Measurements from ENCODE around the gene PMVK.

The PMVK gene

DNA sequence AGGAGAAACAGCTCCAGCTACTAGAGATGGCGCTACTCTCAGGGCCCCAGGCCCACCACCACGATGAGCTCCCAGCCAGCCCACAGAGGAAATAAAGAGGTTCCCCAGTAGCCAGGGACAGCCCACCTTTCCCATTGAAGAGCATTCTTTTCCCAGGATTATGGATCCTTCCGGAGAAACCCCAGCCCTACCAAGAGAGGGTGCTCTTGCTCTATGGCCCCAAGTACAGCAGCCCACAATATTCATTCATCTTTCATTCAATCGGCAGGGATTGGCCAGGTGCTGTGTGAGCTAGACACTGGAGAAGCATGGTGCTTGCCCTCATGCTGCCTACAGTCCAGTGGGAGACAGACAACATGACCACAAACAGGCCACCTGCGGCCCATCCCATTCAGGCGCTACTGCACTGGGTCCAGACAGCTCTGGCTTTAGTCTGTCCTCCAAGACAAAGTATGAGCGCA, 29.9 kb downstream of the PMVK start:
- no peaks in the 10 kb centered on the region for H3K36me3 ChIP-seq (ENCODE audit: control insufficient read depth in 1 of 2, insufficient read depth in 2 of 2, low read length in 2 of 2)
- no peak overlapping the region for H3K4me3 ChIP-seq (ENCODE audit: low read depth in 1 of 2, low read length in 2 of 2)
- H3K27ac ChIP-seq (ENCODE audit: low read length) = no peak overlapping the region
- H3K4me1 ChIP-seq (ENCODE audit: control insufficient read depth in 1 of 2, insufficient read depth in 2 of 2, low read length in 2 of 2) = no peaks in the 10 kb centered on the region
- no peaks in the 10 kb centered on the region for H3K9me3 ChIP-seq (ENCODE audit: control insufficient read depth in 1 of 2, low read length in 2 of 2)
- no peaks in the 10 kb centered on the region for H3K27me3 ChIP-seq (ENCODE audit: low read depth, low read length)

DNA sequence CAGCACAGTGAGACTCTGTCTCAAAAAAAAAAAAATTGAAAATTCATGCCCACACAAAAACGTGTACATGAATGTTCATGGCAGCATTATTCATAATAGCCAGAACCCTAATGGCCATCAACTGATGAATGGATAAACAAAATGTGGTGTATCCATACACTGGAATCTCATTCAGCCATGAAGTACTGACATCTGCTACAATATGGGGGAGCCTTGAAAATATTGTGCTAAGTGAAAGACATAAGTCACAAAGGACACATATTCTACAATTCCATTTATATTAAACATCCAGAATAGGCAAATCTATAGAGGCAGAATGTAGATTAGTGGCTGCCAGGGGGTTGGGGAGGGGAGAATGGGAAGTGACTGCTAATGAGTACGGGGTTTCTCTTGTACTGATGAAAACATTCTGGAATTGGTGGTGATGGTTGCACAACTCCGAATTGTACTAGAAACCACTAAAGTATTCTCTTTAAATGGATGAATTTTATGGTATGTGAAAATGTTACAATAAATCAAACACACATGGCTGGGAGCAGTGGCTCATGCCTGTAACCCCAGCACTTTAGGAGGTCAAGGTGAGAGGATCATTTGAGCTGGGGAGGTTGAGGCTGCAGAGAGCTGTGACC, 33.5 kb downstream of the PMVK start:
- Histone ChIP-seq H3K36me3 (ENCODE audit: control insufficient read depth in 1 of 2, insufficient read depth in 2 of 2, low read length in 2 of 2) (no peaks in the 10 kb centered on the region), H3K4me1 (ENCODE audit: control insufficient read depth in 1 of 2, insufficient read depth in 2 of 2, low read length in 2 of 2) (no peaks in the 10 kb centered on the region), H3K27me3 (ENCODE audit: low read depth, low read length) (no peaks in the 10 kb centered on the region), H3K4me3 (ENCODE audit: low read depth in 1 of 2, low read length in 2 of 2) (no peak overlapping the region), H3K27ac (ENCODE audit: low read length) (no peak overlapping the region), H3K9me3 (ENCODE audit: control insufficient read depth in 1 of 2, low read length in 2 of 2) (no peaks in the 10 kb centered on the region)

DNA sequence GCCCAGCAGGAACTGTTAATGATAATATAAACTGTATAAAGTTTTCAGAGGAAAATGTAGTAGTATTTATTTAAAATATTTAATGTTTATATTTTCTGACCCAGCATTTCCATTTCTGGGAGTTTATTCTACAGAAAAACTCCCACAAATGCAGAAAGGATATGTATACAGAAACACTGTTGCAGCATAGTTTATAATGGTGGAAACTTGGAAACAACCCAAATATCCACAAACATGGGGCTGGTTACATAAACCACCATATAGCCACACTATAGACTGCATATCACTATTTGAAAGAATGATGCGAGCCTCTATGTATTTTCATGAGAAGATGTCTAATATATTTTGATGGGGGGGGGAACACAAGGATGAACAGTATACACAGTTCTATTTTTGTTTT, 34.9 kb downstream of the PMVK start:
- no peaks in the 10 kb centered on the region for H3K27me3 ChIP-seq (ENCODE audit: low read depth, low read length)
- H3K36me3 ChIP-seq (ENCODE audit: control insufficient read depth in 1 of 2, insufficient read depth in 2 of 2, low read length in 2 of 2) = no peaks in the 10 kb centered on the region
- no peaks in the 10 kb centered on the region for H3K9me3 ChIP-seq (ENCODE audit: control insufficient read depth in 1 of 2, low read length in 2 of 2)
- no peak overlapping the region for H3K27ac ChIP-seq (ENCODE audit: low read length)
- no peak overlapping the region for H3K4me3 ChIP-seq (ENCODE audit: low read depth in 1 of 2, low read length in 2 of 2)
- H3K4me1 ChIP-seq (ENCODE audit: control insufficient read depth in 1 of 2, insufficient read depth in 2 of 2, low read length in 2 of 2) = no peaks in the 10 kb centered on the region

DNA sequence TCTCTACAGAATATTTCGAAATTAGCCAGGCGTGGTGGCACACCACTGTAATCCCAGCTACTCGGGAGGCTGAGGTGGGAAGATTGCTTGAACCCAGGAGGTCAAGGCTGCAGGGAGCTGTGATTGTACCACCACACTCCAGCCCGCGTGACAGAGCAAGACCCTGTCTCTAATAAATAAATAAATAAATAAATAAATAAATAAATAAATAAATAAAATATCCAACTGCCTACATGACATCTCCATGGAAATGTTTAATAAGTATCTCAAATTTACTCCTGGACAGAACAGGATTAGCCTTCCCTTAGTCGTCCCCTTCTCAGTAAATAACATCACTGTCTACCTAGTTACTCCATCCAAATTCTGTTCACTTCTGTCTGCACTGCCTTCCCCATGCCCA, 37.5 kb downstream of the PMVK start:
- no peaks in the 10 kb centered on the region for H3K9me3 ChIP-seq (ENCODE audit: control insufficient read depth in 1 of 2, low read length in 2 of 2)
- no peaks in the 10 kb centered on the region for H3K4me1 ChIP-seq (ENCODE audit: control insufficient read depth in 1 of 2, insufficient read depth in 2 of 2, low read length in 2 of 2)
- H3K36me3 ChIP-seq (ENCODE audit: control insufficient read depth in 1 of 2, insufficient read depth in 2 of 2, low read length in 2 of 2) = no peaks in the 10 kb centered on the region
- no peaks in the 10 kb centered on the region for H3K27me3 ChIP-seq (ENCODE audit: low read depth, low read length)
- no peak overlapping the region for H3K4me3 ChIP-seq (ENCODE audit: low read depth in 1 of 2, low read length in 2 of 2)
- H3K27ac ChIP-seq (ENCODE audit: low read length) = no peak overlapping the region

DNA sequence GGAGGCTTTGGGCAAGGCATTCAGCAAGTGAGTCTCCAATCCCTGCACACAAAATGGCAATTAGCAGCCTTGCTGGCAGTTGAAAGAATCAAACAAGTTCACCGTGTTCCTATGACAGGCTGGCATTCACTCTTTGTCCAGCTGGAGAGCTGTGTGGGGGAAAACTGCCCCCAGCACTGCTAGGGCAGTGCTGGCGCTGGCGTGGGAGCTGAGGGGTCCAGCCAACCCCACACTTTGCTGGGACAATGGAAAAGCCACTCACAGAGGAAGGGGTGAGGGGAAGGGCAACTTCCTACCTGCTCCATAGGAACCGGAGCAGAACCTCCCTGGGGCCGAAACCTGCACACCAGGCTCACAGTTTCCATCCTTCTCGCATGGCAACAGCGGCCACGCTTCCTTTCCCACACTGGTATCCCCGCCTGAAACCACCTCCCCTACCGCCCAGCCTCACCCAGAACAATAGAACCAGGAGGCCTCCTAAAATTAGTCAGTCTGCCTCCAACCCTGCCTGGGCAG, 39.7 kb downstream of the PMVK start:
- H3K27ac ChIP-seq (ENCODE audit: low read length) = no peak overlapping the region
- H3K9me3 ChIP-seq (ENCODE audit: control insufficient read depth in 1 of 2, low read length in 2 of 2) = no peaks in the 10 kb centered on the region
- H3K4me3 ChIP-seq (ENCODE audit: low read depth in 1 of 2, low read length in 2 of 2) = no peak overlapping the region
- H3K4me1 ChIP-seq (ENCODE audit: control insufficient read depth in 1 of 2, insufficient read depth in 2 of 2, low read length in 2 of 2) = no peaks in the 10 kb centered on the region
- no peaks in the 10 kb centered on the region for H3K27me3 ChIP-seq (ENCODE audit: low read depth, low read length)
- no peaks in the 10 kb centered on the region for H3K36me3 ChIP-seq (ENCODE audit: control insufficient read depth in 1 of 2, insufficient read depth in 2 of 2, low read length in 2 of 2)

DNA sequence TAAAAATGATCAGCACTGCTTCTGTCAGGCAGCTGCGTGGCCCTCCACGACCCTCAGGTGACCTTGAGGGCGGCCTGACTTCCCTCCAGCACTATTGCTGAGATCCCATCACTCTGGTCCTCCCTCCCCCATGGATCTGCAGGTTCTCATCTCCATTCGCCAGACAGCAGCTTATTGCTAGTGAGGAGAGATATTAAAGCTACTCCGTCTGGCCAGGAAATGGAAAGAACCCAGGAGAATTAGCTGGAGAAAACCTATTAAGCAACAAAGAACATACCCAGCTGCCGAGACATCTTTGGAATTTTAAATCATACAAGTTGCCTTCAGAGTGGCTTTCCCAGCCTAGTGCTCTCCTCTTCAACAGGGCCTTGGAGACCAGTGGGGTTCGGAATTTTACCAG, 40.7 kb downstream of the PMVK start:
- H3K9me3 ChIP-seq (ENCODE audit: control insufficient read depth in 1 of 2, low read length in 2 of 2) = no peaks in the 10 kb centered on the region
- H3K36me3 ChIP-seq (ENCODE audit: control insufficient read depth in 1 of 2, insufficient read depth in 2 of 2, low read length in 2 of 2) = no peaks in the 10 kb centered on the region
- H3K4me1 ChIP-seq (ENCODE audit: control insufficient read depth in 1 of 2, insufficient read depth in 2 of 2, low read length in 2 of 2) = no peaks in the 10 kb centered on the region
- no peak overlapping the region for H3K4me3 ChIP-seq (ENCODE audit: low read depth in 1 of 2, low read length in 2 of 2)
- H3K27me3 ChIP-seq (ENCODE audit: low read depth, low read length) = no peaks in the 10 kb centered on the region
- no peak overlapping the region for H3K27ac ChIP-seq (ENCODE audit: low read length)

DNA sequence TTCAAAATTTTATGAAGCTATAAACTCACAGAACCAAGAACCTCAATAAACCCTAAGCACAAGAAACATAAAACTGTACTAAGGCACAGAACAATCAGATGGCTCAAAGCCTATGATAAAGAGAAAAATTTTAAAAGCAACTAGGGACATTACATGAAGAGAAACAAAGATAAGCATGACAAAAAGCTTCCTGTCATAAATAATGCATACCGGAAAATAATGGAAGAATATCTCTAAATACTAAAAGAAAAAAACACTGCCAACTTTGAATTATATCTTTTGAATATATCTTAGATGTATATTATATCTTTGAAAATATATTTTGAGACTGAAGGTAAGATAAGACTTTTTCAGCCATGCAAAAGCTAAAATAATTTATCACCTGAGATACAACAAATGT, 45.1 kb downstream of the PMVK start:
- no peaks in the 10 kb centered on the region for H3K36me3 ChIP-seq (ENCODE audit: control insufficient read depth in 1 of 2, insufficient read depth in 2 of 2, low read length in 2 of 2)
- H3K9me3 ChIP-seq (ENCODE audit: control insufficient read depth in 1 of 2, low read length in 2 of 2) = no peaks in the 10 kb centered on the region
- H3K4me3 ChIP-seq (ENCODE audit: low read depth in 1 of 2, low read length in 2 of 2) = no peak overlapping the region
- no peaks in the 10 kb centered on the region for H3K4me1 ChIP-seq (ENCODE audit: control insufficient read depth in 1 of 2, insufficient read depth in 2 of 2, low read length in 2 of 2)
- no peak overlapping the region for H3K27ac ChIP-seq (ENCODE audit: low read length)
- H3K27me3 ChIP-seq (ENCODE audit: low read depth, low read length) = no peaks in the 10 kb centered on the region

DNA sequence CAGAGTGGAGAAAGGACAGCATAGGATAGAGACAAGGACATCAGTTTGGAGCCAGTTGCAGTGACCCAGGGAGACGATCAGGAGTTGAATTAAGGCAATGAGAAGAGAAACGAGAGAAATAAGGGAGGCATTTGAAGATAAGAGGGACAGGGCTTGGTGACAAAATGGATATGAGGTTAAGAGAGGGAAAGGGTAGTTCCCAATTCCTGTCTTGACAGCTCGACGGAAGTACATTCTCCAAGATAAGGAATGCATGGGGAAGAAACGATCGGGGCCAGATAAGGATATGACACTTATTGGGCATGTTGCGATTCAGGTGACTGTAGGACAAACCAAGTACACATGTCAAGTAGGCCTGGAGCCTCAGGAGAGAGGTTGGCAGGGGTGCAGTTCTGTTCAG, 47.8 kb downstream of the PMVK start:
- Histone ChIP-seq H3K36me3 (ENCODE audit: control insufficient read depth in 1 of 2, insufficient read depth in 2 of 2, low read length in 2 of 2) (no peaks in the 10 kb centered on the region), H3K27me3 (ENCODE audit: low read depth, low read length) (no peaks in the 10 kb centered on the region), H3K4me3 (ENCODE audit: low read depth in 1 of 2, low read length in 2 of 2) (no peak overlapping the region), H3K27ac (ENCODE audit: low read length) (no peak overlapping the region), H3K4me1 (ENCODE audit: control insufficient read depth in 1 of 2, insufficient read depth in 2 of 2, low read length in 2 of 2) (no peaks in the 10 kb centered on the region), H3K9me3 (ENCODE audit: control insufficient read depth in 1 of 2, low read length in 2 of 2) (no peaks in the 10 kb centered on the region)

DNA sequence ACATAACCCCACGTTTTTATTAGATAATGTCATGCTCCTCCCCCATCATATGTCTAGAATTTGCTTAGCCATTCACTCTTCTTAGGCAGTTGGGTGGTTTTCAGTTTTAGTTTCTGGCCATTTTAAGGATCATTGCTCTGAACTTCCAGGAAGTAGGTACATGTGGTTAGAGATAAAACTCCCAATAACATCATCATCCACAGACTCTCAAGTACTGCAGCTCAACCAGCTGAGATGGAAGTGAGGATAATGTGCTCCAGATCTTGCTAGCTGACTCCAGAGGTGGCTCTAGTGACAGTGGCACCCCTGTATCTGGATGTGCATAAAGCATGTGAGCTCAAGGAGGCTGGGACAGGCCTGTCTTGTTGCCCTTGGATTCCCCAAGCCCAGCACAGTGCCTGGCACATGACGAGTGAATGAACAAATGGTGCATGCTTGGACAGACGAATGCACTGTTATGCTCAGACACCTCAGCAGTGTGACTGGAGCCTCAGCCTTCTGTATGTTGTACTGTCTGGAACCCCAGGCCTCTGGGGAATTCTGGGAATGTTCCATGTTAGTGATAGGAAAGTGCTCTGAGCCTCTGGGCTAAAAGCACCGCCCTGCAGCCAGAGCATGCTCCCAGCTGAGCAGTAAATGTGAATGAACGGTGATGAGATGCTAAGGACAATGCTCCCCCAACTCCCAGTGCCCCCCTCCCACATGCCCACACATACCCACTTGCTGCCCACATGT, 50.1 kb downstream of the PMVK start:
- H3K36me3 ChIP-seq (ENCODE audit: control insufficient read depth in 1 of 2, insufficient read depth in 2 of 2, low read length in 2 of 2) = no peaks in the 10 kb centered on the region
- no peaks in the 10 kb centered on the region for H3K4me1 ChIP-seq (ENCODE audit: control insufficient read depth in 1 of 2, insufficient read depth in 2 of 2, low read length in 2 of 2)
- no peak overlapping the region for H3K4me3 ChIP-seq (ENCODE audit: low read depth in 1 of 2, low read length in 2 of 2)
- no peak overlapping the region for H3K27ac ChIP-seq (ENCODE audit: low read length)
- H3K27me3 ChIP-seq (ENCODE audit: low read depth, low read length) = no peaks in the 10 kb centered on the region
- H3K9me3 ChIP-seq (ENCODE audit: control insufficient read depth in 1 of 2, low read length in 2 of 2) = no peaks in the 10 kb centered on the region

DNA sequence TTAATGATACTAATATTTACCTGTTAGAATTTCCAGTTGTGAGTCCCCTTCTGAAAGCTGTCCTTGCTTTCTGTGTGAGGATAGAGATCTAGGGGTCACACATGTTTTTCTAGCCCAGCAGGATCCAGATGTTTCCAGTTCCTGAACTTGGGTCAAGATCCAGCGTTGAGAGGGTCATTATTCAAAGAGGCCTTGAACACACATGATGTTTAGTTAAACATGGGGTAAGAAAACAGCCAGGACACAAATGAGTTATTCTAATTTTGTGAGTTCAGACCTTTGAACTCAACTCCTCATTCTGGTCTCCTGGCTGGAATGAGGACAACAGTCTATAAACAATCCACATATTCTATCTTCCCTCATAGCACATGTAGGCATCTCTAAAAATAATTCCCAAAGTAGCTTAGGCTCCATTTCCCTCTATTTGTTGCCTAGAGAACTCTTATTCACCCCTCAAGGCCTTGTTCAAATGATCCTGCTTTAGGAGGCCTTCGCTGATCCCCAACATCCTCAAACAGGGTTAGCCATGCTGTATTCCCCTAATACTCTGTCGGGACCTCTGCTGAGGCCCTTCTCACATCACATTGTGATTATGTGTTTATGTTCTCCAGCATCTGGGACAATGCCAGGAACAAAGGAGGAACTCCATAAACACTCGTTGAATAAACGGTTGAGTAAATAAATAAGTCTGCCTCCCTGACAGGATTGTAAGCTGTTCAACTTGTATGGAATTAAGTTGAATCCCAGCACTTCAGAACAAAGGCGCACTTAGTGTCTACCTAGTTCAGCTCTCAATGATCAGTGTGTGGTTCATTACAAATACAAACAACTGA, 51.4 kb downstream of the PMVK start:
- Histone ChIP-seq H3K9me3 (ENCODE audit: control insufficient read depth in 1 of 2, low read length in 2 of 2) (no peaks in the 10 kb centered on the region), H3K36me3 (ENCODE audit: control insufficient read depth in 1 of 2, insufficient read depth in 2 of 2, low read length in 2 of 2) (no peaks in the 10 kb centered on the region), H3K4me3 (ENCODE audit: low read depth in 1 of 2, low read length in 2 of 2) (no peak overlapping the region), H3K27ac (ENCODE audit: low read length) (no peak overlapping the region), H3K4me1 (ENCODE audit: control insufficient read depth in 1 of 2, insufficient read depth in 2 of 2, low read length in 2 of 2) (no peaks in the 10 kb centered on the region), H3K27me3 (ENCODE audit: low read depth, low read length) (no peaks in the 10 kb centered on the region)

All from muscle layer of duodenum (tissue), 2 donors.